ENCODE measurements around the gene ALPP. TPM values are rescaled to one million over a fixed set of nuclear protein-coding genes. Genes with fewer than 3 reads are reported as not detected.

The ALPP gene
- total RNA-seq, 1 experiment from 2014 or later, result 0.20 TPM

DNA sequence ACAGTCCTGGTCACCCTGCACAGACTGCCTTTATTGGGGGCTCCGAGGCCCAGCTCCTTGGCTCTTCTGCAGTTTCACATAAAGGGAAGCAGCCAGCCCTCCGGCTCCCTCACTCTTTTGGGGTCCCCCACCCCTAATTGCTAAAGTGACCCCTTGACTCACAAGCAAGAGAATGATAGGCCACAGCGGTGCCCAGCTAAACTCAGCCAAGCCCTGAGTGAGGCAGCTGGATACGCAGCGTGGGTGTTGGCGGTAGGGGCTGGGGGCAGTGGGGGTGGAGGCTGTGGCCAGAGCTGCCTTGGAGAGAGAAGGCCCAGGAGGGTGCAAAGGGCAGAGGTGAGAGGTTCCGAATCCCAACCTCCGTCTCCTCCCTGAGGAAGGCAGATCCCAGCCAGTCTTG is 25.5 kb upstream of the ALPP start:
- Histone ChIP-seq H3K4ac (ENCODE audit: low read depth, low read length) (no peak overlapping the region), H3K9me3 (ENCODE audit: control insufficient read depth, low read depth, low read length) (no peaks in the 10 kb centered on the region), H4K8ac (replicated peaks; ENCODE audit: insufficient read length, low read depth, low read length) (no peak overlapping the region), H4K91ac (ENCODE audit: insufficient read length, low read depth, low read length) (no peak overlapping the region), H2AK5ac (ENCODE audit: insufficient read length, low read length) (no peak overlapping the region), H3K18ac (ENCODE audit: insufficient read length, low read depth, low read length) (no peak overlapping the region), H3K14ac (ENCODE audit: insufficient read depth, low read length) (no peak overlapping the region), H2AFZ (ENCODE audit: low read length) (no peak overlapping the region), H3T11ph (ENCODE audit: low read length) (no peak overlapping the region), H2BK20ac (ENCODE audit: low read depth, low read length, poor library complexity, severe bottlenecking) (no peak overlapping the region), H3K23me2 (ENCODE audit: insufficient read length, low read depth, low read length, poor library complexity, severe bottlenecking) (no peaks in the 10 kb centered on the region), H3K4me1 (ENCODE audit: insufficient read depth, low read length) (no peaks in the 10 kb centered on the region), H4K20me1 (ENCODE audit: control insufficient read depth, insufficient read depth, insufficient read length) (no peaks in the 10 kb centered on the region), H3K79me2 (ENCODE audit: insufficient read depth, low read length) (no peaks in the 10 kb centered on the region), H4K5ac (ENCODE audit: insufficient read length, low read depth, low read length) (no peak overlapping the region), H3K9ac (ENCODE audit: extremely low read depth, insufficient read length, low read length) (no peak overlapping the region), H3K4me2 (ENCODE audit: insufficient read depth, insufficient read length, low read length) (no peak overlapping the region), H3K56ac (ENCODE audit: insufficient read length, low read depth, low read length) (no peak overlapping the region), H3K23ac (ENCODE audit: insufficient read length, low read depth, low read length) (no peak overlapping the region), H2BK12ac (ENCODE audit: insufficient read length, low read depth, low read length) (no peak overlapping the region), H2BK120ac (ENCODE audit: low read depth, low read length, poor library complexity, severe bottlenecking) (no peak overlapping the region), H3K79me1 (ENCODE audit: insufficient read depth, low read depth, low read length, poor library complexity, severe bottlenecking) (no peaks in the 10 kb centered on the region), H2BK5ac (ENCODE audit: insufficient read length, low read length) (no peak overlapping the region), H3K27me3 (ENCODE audit: insufficient read depth, low read length) (peaks cover 16% of the 10 kb centered on the region; the same call in 1 of the 2 replicates), H3K27ac (ENCODE audit: insufficient read length, low read depth, low read length) (no peak overlapping the region), H2BK15ac (ENCODE audit: low read depth, low read length) (no peak overlapping the region)
- DNase-seq, result no peak
- H3K36me3 Mint-ChIP-seq (ENCODE audit: insufficient read depth in 1 of 3, low read depth in 3 of 3), result peaks cover 5 to 12% (median 9%) of the 10 kb centered on the region in 3 experiments; a peak in 6 of 7 replicates
- H3K4me3 Mint-ChIP-seq, result no peak overlapping the region
- no peak overlapping the region for H3K27ac Mint-ChIP-seq
- TF ChIP-seq, protein P1, sequence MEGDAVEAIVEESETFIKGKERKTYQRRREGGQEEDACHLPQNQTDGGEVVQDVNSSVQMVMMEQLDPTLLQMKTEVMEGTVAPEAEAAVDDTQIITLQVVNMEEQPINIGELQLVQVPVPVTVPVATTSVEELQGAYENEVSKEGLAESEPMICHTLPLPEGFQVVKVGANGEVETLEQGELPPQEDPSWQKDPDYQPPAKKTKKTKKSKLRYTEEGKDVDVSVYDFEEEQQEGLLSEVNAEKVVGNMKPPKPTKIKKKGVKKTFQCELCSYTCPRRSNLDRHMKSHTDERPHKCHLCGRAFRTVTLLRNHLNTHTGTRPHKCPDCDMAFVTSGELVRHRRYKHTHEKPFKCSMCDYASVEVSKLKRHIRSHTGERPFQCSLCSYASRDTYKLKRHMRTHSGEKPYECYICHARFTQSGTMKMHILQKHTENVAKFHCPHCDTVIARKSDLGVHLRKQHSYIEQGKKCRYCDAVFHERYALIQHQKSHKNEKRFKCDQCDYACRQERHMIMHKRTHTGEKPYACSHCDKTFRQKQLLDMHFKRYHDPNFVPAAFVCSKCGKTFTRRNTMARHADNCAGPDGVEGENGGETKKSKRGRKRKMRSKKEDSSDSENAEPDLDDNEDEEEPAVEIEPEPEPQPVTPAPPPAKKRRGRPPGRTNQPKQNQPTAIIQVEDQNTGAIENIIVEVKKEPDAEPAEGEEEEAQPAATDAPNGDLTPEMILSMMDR (conservative IDR thresholded peaks at IDR 0.05), result no peak
- no peaks in the 10 kb centered on the region for H3K4me1 Mint-ChIP-seq
- peaks cover 12 to 22% of the 10 kb centered on the region in 2 experiments for H3K9me3 Mint-ChIP-seq
- WGBS (ENCODE audit: extremely low coverage, insufficient read length, low lambda C conversion rate), result no CpG with 5 or more reads among the region's 8 CpGs
- peaks cover 10% of the 10 kb centered on the region for H3K27me3 Mint-ChIP-seq (ENCODE audit: low read depth)

All from H9 (cell line).